GM18909 (cell line): ENCODE results near the gene ZNF174.

Experiments
- ATAC-seq: cut with Tn5 transposase; IDR thresholded peaks from one replicate; pipeline ENCODE4 v1.9.1; 2021; ENCODE audit warnings: mild to moderate bottlenecking; ENCODE audit not compliant: unreplicated experiment, poor library complexity

ZNF174 gene

DNA sequence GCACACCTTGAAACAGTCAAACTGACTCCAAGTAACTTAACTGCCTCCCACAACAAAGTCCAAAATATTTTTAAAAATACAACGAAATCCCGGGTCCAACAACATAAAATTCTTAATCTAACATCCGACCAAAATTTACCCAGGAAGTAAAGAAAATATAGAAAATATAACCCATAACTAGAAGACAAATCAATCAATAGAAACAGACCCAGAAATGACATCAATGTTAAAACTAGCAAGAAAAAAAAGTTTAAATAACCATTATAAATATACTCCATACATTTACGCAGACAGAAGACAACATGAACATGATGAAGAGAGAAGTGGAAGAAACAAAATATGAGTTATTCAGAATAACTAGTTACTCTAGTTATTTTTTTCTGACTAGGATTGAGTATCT is 38.6 kb downstream of the ZNF174 start:
- no peak for ATAC-seq

GRCh38 chr16:3443108-3444031 is 42.4 kb downstream of the ZNF174 start, which contains the start of the genes NAA60 and ZNF597:
Gene NAA60 (plus strand): TSS chr16:3443680. CDS start chr16:3476228, 32,548 bp downstream.
Gene ZNF597 (minus strand): TSS chr16:3443504. CDS start chr16:3443153, 351 bp downstream.
- peak; percentile 93 for ATAC-seq

DNA sequence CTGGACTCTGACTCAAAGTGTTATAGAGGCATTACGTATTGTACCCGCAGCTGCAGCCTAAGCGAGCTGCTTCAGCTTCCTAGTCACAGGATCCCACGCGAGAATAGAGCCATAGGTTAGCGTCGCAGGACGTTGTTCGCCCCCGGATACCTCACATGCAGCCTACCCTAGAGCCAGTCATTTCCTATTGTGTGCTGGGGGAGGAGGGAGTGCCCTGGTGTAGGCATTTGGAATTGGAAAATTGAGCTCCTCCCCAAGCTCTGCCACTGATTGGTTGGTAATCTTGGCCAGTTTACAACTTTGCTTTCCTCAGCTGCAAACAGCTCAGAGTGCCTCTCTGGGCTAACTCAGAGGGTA is 43.0 kb downstream of the ZNF174 start:
- ATAC-seq: peak; percentile 26

DNA sequence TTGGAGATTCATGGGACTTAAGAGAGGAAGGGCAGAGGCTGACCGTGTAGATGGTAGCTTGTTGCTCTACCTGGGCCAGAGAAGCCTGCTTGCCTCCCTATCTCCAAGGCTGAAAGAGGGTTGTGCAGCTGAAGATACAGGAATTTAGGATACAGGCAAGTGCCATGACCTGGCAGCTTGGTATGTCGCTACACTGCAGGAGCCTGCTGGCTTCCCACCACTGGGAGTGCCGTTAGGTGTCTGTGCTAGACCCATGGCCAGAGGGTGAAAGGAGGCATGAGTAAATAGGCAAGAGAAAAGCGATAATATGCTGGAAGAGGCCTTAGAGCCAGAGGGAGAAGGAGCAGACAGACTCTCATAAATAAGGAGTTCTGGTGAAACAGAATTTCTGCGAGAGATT is 53.1 kb downstream of the ZNF174 start:
- no peak for ATAC-seq

- ATAC-seq: no peak
Observed at GRCh38 chr16:3454631-3455147, 53.7 kb downstream of the ZNF174 start.

GRCh38 chr16:3457434-3458252 is 56.6 kb downstream of the ZNF174 start:
- ATAC-seq: peak; percentile 79

DNA sequence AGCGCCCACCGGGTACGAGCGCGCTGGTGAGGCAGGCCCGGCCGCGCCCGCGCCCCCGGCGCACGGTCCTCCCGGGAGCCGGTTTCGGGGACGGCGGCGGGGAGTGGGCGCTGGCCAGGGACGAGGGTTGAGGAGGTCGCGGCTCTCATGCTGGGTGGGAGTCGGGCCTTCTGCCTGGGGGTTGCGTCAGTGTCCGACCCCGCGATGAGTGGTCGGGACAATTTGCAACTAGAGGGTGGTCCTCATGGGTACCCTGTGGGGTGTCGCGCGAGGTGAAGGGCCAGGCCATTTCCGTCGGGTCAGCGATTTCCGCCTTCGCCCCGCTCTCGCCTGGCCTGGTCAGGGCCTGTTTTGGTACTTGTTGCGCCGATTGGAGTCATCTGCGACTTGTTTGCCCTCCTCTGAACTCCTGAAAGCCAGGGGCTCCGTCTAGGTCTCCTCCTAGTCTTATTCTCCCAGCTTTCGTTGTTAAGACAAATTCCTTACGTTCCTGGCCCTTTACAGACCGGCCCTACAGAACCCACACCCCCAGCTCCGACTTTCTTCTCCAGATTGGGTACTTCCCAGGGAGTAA is 57.4 kb downstream of the ZNF174 start:
- peak; percentile 17 for ATAC-seq

DNA sequence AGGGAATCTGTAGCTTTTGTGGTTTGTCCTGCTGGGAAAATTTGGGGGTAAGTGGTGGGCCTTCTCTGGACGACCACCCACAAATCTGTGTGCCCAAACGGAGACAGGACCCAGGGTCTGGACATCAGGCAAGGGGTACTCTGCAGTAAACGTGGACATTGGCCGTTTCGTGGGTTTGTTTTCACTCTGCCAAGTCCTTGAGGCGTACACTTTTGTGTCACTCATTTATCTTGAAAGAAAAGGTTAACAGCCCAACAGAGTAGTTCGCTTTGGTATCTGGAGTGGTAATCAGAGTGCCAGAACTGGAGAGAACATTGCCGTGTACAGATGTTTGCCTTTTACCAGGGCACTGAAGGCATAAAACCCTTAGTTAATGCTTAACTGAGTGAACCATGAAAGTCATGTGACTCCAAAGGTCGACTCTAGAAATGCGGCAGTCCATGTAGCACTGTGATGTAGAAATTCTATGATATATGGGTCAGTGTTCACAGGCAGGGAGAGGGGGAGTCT is 57.9 kb downstream of the ZNF174 start:
- ATAC-seq: peak; percentile 40
